B cell (primary cell): ENCODE results near the gene FBLIM1.

Source experiments
- CTCF ChIP-seq: fragments of 200-600 bp; IDR thresholded peaks from one replicate; pipeline ENCODE4 v1.8.0; 2022; ENCODE audit warnings: antibody characterized with exemption, mild to moderate bottlenecking
- EZH2 ChIP-seq: IDR thresholded peaks from 2 replicates; pipeline ENCODE4 v1.6.1; 2012; ENCODE audit warnings: borderline replicate concordance, low read depth, mild to moderate bottlenecking, moderate library complexity, low read length; ENCODE audit not compliant: insufficient read depth, poor library complexity, severe bottlenecking

GRCh38 chr1:15714406-15715136, 44.0 kb upstream of the FBLIM1 start:
- no peak for TF ChIP-seq CTCF
- TF ChIP-seq EZH2: no peak
